Activated CD8-positive, alpha-beta T cell treated with anti-CD3 and anti-CD28 coated beads for 36 hours (primary cell): Measurements from ENCODE around the gene DCN. TPM values are rescaled to one million over a fixed set of nuclear protein-coding genes. Genes with fewer than 3 reads are reported as not detected.

Experiments used
- ATAC-seq: fragments of 200-7000 bp; cut with Tn5 transposase; one replicate; pipeline ENCODE4 v1.10.0; 2021; ENCODE audit warnings: mild to moderate bottlenecking, moderate library complexity
- CTCF ChIA-PET: fragments of 350-600 bp; sonication (Branson Sonifier 250); formaldehyde crosslinking; loops from one replicate; lab custom pipeline; 2021; ENCODE audit warnings: antibody characterized with exemption; lab: Charles Lee
- POLR2A ChIA-PET: fragments of 350-600 bp; sonication (Branson Sonifier 250); formaldehyde crosslinking; loops from one replicate; lab custom pipeline; 2021; ENCODE audit warnings: antibody characterized with exemption; lab: Charles Lee
- DNase-seq: peaks from one replicate; pipeline ENCODE4 v3.0.0-alpha.2; 2020
- H3K27ac Mint-ChIP-seq: one replicate; pipeline ENCODE4 v1.8.0; 2021; ENCODE audit warnings: mild to moderate bottlenecking, mixed read lengths
- H3K27me3 Mint-ChIP-seq: one replicate; pipeline ENCODE4 v1.8.0; 2021; ENCODE audit warnings: mixed read lengths
- H3K36me3 Mint-ChIP-seq: one replicate; pipeline ENCODE4 v1.8.0; 2021; ENCODE audit warnings: low read depth, mixed read lengths
- H3K4me1 Mint-ChIP-seq: one replicate; pipeline ENCODE4 v1.8.0; 2021; ENCODE audit warnings: low read depth, mixed read lengths
- H3K4me3 Mint-ChIP-seq: one replicate; pipeline ENCODE4 v1.8.0; 2021; ENCODE audit warnings: mild to moderate bottlenecking, moderate library complexity, mixed read lengths
- H3K9me3 Mint-ChIP-seq: one replicate; pipeline ENCODE4 v1.8.0; 2021; ENCODE audit warnings: mixed read lengths
- intact Hi-C: fragments of 100-400 bp; cut with micrococcal nuclease; formaldehyde crosslinking; loops from one replicate; pipeline ENCODE4 v1.10.0; 2022
- total RNA-seq, 2 experiments: library from RNA; stranded (reverse); gene quantifications; one replicate each; pipeline ENCODE4 v1.2.3, GENCODE V29; 2021
- TF ChIP-seq, protein P1 (sequence below): fragments of 200-600 bp; IDR thresholded peaks from one replicate; pipeline ENCODE4 v1.8.0; 2022; ENCODE audit warnings: antibody characterized with exemption, mild to moderate bottlenecking

The DCN gene
- total RNA-seq, 2 experiments from 2014 or later, result not detected

DNA sequence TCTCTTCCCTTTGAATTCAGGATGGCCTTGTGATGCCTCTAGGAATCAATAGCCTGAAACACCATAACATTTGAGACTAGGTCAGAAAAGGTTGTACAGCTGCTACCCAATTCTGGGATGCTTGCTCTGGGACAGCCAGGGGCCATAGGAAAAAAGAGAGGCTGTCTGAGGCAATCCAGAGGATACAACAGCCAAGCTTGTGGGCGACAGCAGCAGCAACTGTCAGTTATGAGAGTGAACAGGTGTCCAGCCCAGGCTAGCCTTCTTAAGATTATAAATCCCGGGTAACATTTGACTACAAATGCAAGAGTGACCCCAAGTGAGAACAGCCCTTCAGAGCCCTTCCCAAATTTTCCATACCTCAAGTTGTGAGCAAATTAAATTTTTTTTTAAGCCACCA, 11.1 kb downstream of the DCN start:
- no peaks in the 10 kb centered on the region for H3K4me1 Mint-ChIP-seq
- no peak overlapping the region for H3K27ac Mint-ChIP-seq
- H3K27me3 Mint-ChIP-seq, result no peaks in the 10 kb centered on the region
- DNase-seq (no peak), ATAC-seq (no peak)
- POLR2A ChIA-PET, result no interaction called here
- intact Hi-C loops, result no loop called here
- CTCF ChIA-PET, result no interaction called here
- H3K9me3 Mint-ChIP-seq, result no peaks in the 10 kb centered on the region
- TF ChIP-seq, protein P1, sequence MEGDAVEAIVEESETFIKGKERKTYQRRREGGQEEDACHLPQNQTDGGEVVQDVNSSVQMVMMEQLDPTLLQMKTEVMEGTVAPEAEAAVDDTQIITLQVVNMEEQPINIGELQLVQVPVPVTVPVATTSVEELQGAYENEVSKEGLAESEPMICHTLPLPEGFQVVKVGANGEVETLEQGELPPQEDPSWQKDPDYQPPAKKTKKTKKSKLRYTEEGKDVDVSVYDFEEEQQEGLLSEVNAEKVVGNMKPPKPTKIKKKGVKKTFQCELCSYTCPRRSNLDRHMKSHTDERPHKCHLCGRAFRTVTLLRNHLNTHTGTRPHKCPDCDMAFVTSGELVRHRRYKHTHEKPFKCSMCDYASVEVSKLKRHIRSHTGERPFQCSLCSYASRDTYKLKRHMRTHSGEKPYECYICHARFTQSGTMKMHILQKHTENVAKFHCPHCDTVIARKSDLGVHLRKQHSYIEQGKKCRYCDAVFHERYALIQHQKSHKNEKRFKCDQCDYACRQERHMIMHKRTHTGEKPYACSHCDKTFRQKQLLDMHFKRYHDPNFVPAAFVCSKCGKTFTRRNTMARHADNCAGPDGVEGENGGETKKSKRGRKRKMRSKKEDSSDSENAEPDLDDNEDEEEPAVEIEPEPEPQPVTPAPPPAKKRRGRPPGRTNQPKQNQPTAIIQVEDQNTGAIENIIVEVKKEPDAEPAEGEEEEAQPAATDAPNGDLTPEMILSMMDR, result no peak
- H3K36me3 Mint-ChIP-seq, result no peaks in the 10 kb centered on the region
- H3K4me3 Mint-ChIP-seq, result no peak overlapping the region

DNA sequence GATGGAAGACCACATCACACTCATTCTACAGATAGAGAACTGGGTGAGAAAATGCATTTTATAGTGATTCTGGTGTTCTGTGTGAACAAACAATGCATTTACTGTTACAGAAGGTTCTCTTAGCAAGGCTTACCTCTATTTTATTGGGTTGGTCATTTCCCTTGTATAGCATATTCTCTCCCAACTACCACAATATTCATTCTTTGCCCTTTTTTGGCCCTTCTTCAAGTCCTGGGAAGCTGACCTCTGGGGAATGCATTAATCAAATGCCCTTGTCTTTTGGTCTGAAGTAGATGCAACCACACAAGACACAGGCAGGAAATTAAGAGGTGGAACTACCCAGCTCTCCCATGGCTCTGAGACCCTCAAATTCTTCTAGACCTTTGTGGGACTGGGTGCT, 19.5 kb downstream of the DCN start:
- H3K36me3 Mint-ChIP-seq, result no peaks in the 10 kb centered on the region
- POLR2A ChIA-PET, result no interaction called here
- H3K4me3 Mint-ChIP-seq, result no peak overlapping the region
- intact Hi-C loops, result no loop called here
- CTCF ChIA-PET, result no interaction called here
- no peaks in the 10 kb centered on the region for H3K27me3 Mint-ChIP-seq
- no peaks in the 10 kb centered on the region for H3K4me1 Mint-ChIP-seq
- ATAC-seq (no peak), DNase-seq (no peak)
- no peaks in the 10 kb centered on the region for H3K9me3 Mint-ChIP-seq
- H3K27ac Mint-ChIP-seq, result no peak overlapping the region
- TF ChIP-seq, protein P1, result no peak

DNA sequence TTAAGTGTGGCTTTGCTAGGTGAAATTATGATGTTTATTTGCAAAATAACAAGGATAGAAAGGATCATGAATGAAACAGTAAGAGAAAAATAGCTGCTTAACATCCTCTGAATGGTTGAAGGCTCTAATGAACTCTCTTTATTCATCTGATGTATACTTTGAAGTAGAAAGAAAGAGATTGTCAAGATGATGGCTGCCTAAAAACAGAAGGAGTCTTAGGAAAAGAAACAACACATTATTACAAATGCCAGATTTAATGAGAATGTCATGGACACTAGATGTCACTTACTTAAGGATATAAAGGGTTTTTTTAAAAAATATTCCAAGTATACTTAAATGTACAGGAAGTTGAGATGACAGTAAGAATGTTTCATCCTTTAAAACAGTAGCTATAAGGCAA, 21.6 kb downstream of the DCN start:
- no peak overlapping the region for H3K4me3 Mint-ChIP-seq
- H3K9me3 Mint-ChIP-seq, result no peaks in the 10 kb centered on the region
- ATAC-seq (no peak), DNase-seq (no peak)
- ChIA-PET POLR2A (no interaction called here), CTCF (no interaction called here)
- TF ChIP-seq, protein P1, result no peak
- H3K4me1 Mint-ChIP-seq, result no peaks in the 10 kb centered on the region
- intact Hi-C loops, result no loop called here
- no peak overlapping the region for H3K27ac Mint-ChIP-seq
- H3K36me3 Mint-ChIP-seq, result no peaks in the 10 kb centered on the region
- no peaks in the 10 kb centered on the region for H3K27me3 Mint-ChIP-seq

DNA sequence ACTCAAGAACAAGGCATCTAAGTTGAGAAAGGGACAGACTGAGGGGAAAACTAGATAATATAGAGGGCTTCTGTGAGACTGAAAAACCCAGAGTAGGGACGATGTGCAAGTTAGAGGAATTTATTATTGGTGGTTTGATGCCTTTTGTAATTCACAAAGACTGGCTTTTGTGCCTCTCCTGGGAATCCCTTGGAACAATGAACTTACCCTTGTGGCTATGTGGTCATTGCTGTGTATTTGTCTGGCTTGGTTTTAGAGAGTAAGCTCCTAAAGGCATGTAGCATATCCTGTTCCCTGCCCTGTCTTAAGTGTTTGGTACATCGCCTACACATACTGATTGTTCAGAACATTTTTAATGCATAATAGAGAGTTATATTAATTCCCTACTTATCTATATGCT, 26.6 kb downstream of the DCN start:
- Mint-ChIP-seq H3K27me3 (no peaks in the 10 kb centered on the region), H3K27ac (no peak overlapping the region), H3K9me3 (no peaks in the 10 kb centered on the region), H3K4me3 (no peak overlapping the region), H3K4me1 (no peaks in the 10 kb centered on the region), H3K36me3 (no peaks in the 10 kb centered on the region)
- DNase-seq, result no peak
- ChIA-PET CTCF (interaction anchor here (0.7 kb wide), 1 partner anchor 47 kb away, joined by 3 read pairs; no protein-coding TSS in a partner anchor), POLR2A (no interaction called here)
- TF ChIP-seq, protein P1, result no peak
- intact Hi-C loops, result no loop called here
- no peak for ATAC-seq

DNA sequence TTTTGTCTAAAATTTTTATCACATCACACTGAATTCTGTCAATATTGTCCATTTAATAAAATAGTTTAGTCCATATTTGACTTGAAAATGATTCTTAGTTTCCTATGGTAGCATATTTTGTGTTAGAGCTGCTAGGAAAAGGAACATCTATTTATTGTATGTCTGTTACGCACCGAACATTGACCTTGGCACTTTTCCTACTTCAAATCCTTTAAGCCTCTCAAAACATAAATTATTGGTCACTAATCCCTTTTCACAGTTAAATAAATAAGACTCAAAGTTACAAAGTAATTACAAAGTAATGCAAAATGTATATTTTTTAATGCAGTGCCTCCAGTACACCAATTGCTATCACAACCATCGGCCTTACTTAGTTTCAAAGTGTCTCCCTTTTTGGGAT, 28.5 kb downstream of the DCN start:
- intact Hi-C loops, result no loop called here
- Mint-ChIP-seq H3K4me1 (no peaks in the 10 kb centered on the region), H3K9me3 (no peaks in the 10 kb centered on the region), H3K36me3 (no peaks in the 10 kb centered on the region), H3K27me3 (no peaks in the 10 kb centered on the region), H3K27ac (no peak overlapping the region), H3K4me3 (no peak overlapping the region)
- TF ChIP-seq, protein P1, result no peak
- CTCF ChIA-PET, result no interaction called here
- DNase-seq (no peak), ATAC-seq (no peak)
- POLR2A ChIA-PET, result no interaction called here
